ENCODE results near the gene CREM. TPM values are rescaled to one million over a fixed set of nuclear protein-coding genes. Genes with fewer than 3 reads are reported as not detected.

Gene CREM
- total and polyA plus RNA-seq, 2 experiments from 2014 or later, result 41.9 to 53.2 TPM

- no peaks in the 10 kb centered on the region for H3K27me3 ChIP-seq
- no peak overlapping the region for H2AFZ ChIP-seq
- no peak overlapping the region for H3K4me2 ChIP-seq
- DNase-seq (ENCODE audit: low spot score), result peak; percentile 32
- H4K20me1 ChIP-seq (ENCODE audit: insufficient read depth, poor library complexity, severe bottlenecking), result no peaks in the 10 kb centered on the region
- no peaks in the 10 kb centered on the region for H3K9me2 ChIP-seq (replicated peaks; ENCODE audit: insufficient read depth)
- 90% methylated on average over 3 of the region's 3 CpGs for WGBS (ENCODE audit: low lambda C conversion rate, missing lambda C conversion rate)
- TF ChIP-seq EZH2phosphoT487 (IDR thresholded peaks at IDR 0.05; ENCODE audit: low read depth, severe bottlenecking, unreplicated experiment) (no peak), EZH2 (IDR thresholded peaks at IDR 0.05; ENCODE audit: borderline replicate concordance) (no peak), CTCF (IDR thresholded peaks at IDR 0.05; ENCODE audit: poor library complexity) (no peak)
- no peak overlapping the region for H3K4me3 ChIP-seq
- no peaks in the 10 kb centered on the region for H3K79me2 ChIP-seq
- no peaks in the 10 kb centered on the region for H3K9me3 ChIP-seq (ENCODE audit: low read depth)
- H3K36me3 ChIP-seq (replicated peaks; ENCODE audit: insufficient read depth, low read depth), result no peaks in the 10 kb centered on the region
- no peaks in the 10 kb centered on the region for H3K4me1 ChIP-seq (ENCODE audit: insufficient read depth)
- no peak overlapping the region for H3K27ac ChIP-seq
Observed at GRCh38 chr10:35259769-35260397, 133.2 kb downstream of the CREM start.

- no peaks in the 10 kb centered on the region for H3K79me2 ChIP-seq
- no peak overlapping the region for H3K27ac ChIP-seq
- no peaks in the 10 kb centered on the region for H3K4me1 ChIP-seq (ENCODE audit: insufficient read depth)
- no peaks in the 10 kb centered on the region for H3K9me2 ChIP-seq (replicated peaks; ENCODE audit: insufficient read depth)
- no peak overlapping the region for H2AFZ ChIP-seq
- H3K9me3 ChIP-seq (ENCODE audit: low read depth), result no peaks in the 10 kb centered on the region
- H3K36me3 ChIP-seq (replicated peaks; ENCODE audit: insufficient read depth, low read depth), result no peaks in the 10 kb centered on the region
- no peak for DNase-seq (ENCODE audit: low spot score)
- WGBS (ENCODE audit: low lambda C conversion rate, missing lambda C conversion rate), result 95% methylated on average over 5 of the region's 5 CpGs
- H4K20me1 ChIP-seq (ENCODE audit: insufficient read depth, poor library complexity, severe bottlenecking), result no peaks in the 10 kb centered on the region
- H3K4me2 ChIP-seq, result no peak overlapping the region
- no peak overlapping the region for H3K4me3 ChIP-seq
- no peak for TF ChIP-seq EZH2phosphoT487 (IDR thresholded peaks at IDR 0.05; ENCODE audit: low read depth, severe bottlenecking, unreplicated experiment)
- TF ChIP-seq EZH2 (IDR thresholded peaks at IDR 0.05; ENCODE audit: borderline replicate concordance), result no peak
- no peak for TF ChIP-seq CTCF (IDR thresholded peaks at IDR 0.05; ENCODE audit: poor library complexity)
- H3K27me3 ChIP-seq, result no peaks in the 10 kb centered on the region
Observed at GRCh38 chr10:35262436-35262835, 135.8 kb downstream of the CREM start.

Small RNA genes lying within 50 kb of the gene (microRNA-seq; reads per million reads assigned to microRNA genes)
- 6.7 reads per million, percentile 16 among the genes with 10 or more reads in this experiment for gene MIR3611

Small RNA genes lying within 50 kb of the gene (small RNA-seq; reads per million reads assigned to genes)
- gene MIR3611, result not detected
- not detected for gene RNU6-1167P
- gene RNU6-794P, result not detected
- not detected for gene RNU7-77P

Other genes with a start within 250 kb of the CREM start
- gene CUL2, start 36.5 kb upstream of the CREM start, total RNA-seq, result 25.3 and 34.4 TPM in 2 replicates
- gene CUL2, start 36.5 kb upstream of the CREM start, polyA plus RNA-seq, result 23.3 and 25.8 TPM in 2 replicates
- 51.1 and 51.5 TPM in 2 replicates for gene CCNY, start 209.7 kb downstream of the CREM start, total RNA-seq
- 51.3 and 55.8 TPM in 2 replicates for gene CCNY, start 209.7 kb downstream of the CREM start, polyA plus RNA-seq

All from hepatocyte (in vitro differentiated cells).